Stimulated activated CD4-positive, alpha-beta T cell treated with anti-CD3 and anti-CD28 coated beads, TNF-alpha, amount 100 ng/mL, for 1 hour (primary cell): ENCODE data around the gene TNS1.

Source experiments
- DNase-seq, 3 donors: peaks; one replicate each; pipeline ENCODE4 v3.0.0-alpha.2; 2020; ENCODE audit warnings: low read depth in 3 of 3, low spot score in 1 of 3

The TNS1 gene

GRCh38 chr2:217958206-217958883, 44.5 kb downstream of the TNS1 start:
- no peak for DNase-seq

- DNase-seq = no peak
Observed at GRCh38 chr2:217956586-217957457, 46.0 kb downstream of the TNS1 start.

DNA sequence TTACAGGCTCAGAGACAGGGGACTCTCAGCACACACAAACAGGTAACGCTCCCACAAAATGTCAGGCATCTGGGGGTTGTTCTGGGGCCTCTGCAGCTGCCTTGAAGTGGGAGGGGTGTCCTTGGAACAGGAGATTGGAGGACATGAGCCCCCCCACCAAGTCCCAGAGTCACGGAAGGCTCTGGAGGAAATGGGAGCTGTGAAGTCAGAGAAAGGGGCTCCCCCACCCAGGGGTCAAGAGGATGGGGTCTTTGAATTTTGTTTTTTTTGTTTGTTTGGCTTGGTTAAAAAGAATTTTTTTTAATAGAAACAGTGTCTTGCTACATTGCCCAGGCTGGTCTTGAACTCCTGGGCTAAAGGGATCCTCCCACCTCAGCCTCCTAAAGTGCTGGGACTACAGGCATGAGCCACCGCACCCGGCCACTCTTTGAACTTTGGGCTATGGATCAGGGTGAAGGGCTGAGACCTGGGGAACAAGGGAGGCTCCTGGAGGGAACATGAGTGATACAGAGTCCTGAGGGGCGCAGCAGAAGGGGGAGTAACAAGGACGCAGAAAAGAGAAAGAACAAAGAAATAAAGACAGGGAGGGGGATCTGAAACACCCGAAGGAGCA, 46.8 kb downstream of the TNS1 start:
- DNase-seq = no peak

- DNase-seq = no peak
Observed at GRCh38 chr2:217954971-217955740, 47.6 kb downstream of the TNS1 start.

- DNase-seq = no peak
Observed at GRCh38 chr2:217954469-217954868, 48.3 kb downstream of the TNS1 start.

DNA sequence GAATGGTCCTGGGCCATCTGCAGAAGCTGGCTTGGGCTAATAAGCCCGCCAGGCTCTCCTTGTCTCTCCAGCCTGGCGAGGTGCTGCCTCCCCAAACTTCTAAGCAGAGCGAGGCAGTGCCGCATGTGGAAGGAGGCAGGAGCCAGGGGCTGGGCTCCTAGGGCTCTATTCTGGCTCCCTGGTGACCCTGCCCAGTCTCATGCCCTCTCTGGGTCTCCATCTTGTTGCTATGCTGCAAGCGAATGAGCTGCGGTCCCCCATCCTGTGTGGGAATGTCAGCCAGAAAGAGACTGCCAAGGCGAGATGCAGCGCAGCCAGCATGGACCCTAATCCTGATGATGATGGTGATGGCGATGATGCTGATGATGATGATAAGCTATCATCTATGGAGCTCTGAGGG, 48.7 kb downstream of the TNS1 start:
- DNase-seq = no peak

- no peak for DNase-seq
Observed at GRCh38 chr2:217953531-217953932, 49.3 kb downstream of the TNS1 start.

- no peak for DNase-seq
Observed at GRCh38 chr2:217953011-217953481, 49.7 kb downstream of the TNS1 start.

DNA sequence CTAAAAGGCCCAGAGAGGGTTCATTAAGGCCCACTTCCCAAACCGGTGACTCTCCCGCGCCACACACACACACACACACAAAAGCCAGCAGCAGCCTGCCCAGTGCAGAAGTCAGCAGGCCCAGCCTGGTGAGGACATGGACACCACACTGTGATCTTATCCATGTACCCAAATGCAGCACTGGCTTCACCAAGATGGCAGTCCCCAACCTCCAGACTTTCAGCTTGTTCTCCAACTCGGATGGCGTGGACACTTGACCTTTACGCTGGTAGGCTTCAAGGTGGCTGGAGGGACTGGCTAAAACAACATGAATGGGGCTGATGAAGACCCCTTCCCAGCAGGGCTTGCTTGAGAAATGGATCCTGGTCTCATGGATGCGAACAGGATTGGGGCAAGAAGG, 50.4 kb downstream of the TNS1 start:
- DNase-seq = no peak

DNA sequence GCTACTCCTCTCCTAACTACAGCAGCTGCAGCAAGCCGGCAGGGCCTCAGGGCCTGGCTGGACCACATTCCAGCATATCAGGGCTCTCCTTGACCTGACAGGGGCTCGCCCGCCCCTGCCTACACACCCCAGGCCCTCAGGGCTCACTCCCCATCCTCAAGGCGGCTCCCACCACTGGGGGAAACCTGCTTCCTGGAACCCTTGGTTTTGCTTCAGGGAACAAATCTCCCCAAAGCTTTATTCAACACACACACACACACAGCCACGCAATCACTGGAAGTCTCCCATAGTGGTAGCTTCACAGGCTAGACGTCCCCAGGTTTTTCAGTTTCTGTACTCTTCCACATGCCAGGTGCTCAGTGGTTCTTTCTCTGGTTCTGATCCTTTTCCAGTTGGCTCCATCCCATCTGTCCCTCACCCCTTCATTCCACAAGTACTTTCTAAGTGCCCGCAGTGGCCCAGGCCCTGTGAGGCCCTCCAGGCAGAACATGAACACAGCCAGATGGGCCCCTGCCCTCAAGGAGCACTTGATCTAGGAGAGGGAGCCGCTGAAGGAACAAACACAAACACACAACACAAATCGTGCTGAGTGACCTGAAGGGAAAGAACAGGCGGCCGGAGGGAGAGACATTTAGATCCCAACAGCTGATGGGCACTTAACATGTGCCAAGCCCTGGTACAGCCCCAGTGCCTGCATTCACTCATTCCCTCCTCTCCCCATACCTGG, 51.1 kb downstream of the TNS1 start:
- DNase-seq = no peak

- DNase-seq = no peak
Observed at GRCh38 chr2:217951091-217951490, 51.7 kb downstream of the TNS1 start.

DNA sequence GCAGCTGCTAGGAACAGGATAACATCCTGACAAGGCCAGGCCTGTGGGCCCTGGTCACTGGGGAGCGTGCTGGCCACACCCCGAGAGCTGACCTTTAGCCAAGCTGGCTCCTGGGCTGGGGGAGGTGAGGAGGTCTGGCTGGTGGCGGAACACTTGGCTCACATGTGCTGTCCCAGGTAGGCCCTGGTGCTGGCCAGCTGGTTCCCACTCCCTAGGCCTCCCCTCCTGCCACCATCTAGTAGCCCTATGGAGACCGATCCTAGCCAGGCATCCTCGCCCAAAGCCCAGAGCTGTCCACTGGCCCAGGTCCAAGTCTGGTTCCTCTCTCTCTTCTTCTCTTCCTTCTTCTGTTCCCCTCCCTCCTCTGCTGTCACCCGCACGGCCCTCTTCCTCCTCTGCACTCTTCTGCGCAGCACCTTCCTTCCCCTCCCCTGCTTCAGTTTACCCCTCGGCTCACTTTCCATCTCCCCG, 52.4 kb downstream of the TNS1 start:
- no peak for DNase-seq

DNA sequence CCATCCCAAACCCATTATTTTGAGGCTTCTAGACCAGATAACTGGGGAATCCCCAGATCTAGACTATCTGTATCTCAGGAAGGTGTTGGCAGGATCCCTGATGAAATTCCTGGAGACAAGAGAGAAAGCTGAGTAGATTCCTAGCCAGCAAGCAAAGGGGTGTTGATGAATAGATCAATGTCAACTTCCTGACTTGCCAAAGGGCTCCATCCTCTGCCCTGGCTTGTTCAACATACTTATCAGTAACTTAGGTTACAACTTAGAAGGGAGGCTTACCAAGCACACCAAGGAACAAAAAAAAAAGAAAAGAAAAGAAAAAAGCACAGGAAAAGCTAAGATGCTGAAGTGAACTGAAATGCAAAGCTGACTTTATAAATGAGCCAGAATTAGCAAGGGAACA, 53.3 kb downstream of the TNS1 start:
- no peak for DNase-seq

DNA sequence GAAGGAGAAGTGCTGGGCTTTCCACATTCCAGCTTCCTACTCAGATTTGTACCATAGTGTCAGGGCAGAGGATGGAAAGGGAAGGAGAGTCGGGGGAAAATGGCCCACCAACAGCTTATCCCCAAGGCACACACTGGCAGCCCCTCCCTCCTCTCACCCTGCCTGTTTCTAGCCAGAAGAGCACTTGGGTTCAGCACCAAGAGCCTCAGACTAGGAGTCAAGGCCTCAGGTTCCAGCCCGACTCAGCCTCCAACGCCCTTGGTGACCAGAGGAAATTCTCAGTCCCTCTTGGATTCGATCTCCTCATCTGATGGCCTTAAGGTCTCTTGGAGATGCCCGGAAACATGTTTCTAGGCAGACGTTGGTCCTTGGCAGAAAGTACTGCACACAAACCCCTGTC, 53.9 kb downstream of the TNS1 start:
- no peak for DNase-seq

GRCh38 chr2:217948351-217948791, 54.4 kb downstream of the TNS1 start:
- no peak for DNase-seq

DNA sequence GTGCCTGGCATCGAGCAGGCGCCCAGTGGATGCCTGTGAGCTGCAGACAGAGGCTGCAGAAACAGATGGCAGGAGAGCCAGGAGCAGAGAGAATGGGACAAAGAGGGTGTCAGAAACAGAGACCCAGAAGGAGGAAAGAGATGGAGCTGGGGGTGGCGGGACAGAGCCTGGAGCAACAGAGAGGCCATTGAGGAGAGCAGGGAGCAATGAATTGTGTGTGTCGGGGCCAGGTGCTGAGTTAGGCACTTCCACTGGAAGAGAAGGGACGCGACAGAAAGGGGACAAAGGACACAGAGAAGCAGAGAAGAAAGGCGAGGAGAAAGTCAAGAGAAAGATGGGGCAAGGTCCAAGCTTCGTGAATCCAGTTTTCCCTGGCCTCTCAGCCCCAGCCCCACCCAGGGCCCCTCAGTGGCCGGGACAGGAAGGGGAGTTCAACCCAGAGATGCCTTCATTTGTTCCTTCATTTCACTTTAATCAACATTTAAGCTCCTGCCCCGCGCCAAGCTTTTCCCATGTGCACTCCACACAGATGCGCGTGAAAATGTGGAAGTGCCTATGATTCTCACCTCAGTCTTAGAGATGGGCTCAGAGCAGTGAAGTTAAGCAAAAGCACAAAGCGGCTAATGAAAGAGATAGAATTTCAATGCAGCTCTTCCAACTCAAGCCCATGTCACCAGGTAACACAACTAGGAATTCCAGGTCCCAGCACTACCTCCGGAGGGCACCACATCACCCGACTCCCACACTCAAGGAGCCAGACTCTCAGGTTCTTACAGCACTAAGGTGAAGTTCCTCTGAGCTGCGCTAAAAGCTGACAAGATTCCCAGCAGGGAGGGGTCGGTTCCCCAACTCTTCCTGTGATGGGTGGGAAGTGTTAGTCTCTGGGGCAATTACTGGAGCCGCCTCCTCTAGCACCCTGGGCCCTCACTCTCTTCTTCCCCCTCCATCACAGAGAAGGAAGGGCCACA, 55.1 kb downstream of the TNS1 start:
- DNase-seq = no peak

DNA sequence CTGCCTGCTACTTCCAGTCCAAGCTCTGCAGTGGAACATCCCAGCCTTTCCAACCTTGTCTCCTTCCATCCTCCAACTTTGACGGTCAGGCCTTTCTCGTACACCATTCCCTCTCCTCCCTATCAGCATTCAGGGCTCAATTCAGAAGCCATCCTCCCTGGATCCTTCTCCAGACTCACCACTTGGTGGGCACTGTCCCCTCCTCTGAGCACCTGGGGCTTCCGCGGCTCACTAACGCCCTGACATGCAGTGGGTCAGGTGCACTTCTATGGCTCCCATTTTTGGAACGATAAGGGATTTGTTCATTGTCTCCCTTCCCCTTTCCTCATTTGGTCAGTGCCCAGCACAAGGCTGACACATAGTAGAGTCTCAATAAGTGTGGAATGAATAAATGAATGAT, 56.7 kb downstream of the TNS1 start:
- DNase-seq = no peak

- no peak for DNase-seq
Observed at GRCh38 chr2:217945530-217945929, 57.3 kb downstream of the TNS1 start.

DNA sequence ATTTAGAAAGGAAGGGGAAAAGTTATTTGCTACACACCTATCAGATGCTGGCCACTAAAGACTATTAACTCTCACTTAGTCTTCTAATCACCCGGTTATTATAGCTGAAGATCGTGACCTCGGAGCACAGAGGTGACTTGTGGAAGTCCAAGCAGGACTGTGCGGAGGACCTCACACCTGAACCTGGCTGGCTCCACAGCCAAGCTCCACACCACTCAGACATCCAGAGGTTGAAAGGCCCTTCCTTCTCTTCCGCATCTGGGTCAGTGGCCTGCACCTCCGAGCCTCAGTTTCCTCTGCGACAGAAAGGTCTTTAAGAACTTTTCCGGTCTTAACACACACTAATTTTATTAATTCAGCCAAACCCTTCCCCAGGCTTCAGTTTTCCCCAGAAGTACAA, 57.9 kb downstream of the TNS1 start:
- no peak for DNase-seq
